ENCODE results near the gene KRTAP4-12.

DNA sequence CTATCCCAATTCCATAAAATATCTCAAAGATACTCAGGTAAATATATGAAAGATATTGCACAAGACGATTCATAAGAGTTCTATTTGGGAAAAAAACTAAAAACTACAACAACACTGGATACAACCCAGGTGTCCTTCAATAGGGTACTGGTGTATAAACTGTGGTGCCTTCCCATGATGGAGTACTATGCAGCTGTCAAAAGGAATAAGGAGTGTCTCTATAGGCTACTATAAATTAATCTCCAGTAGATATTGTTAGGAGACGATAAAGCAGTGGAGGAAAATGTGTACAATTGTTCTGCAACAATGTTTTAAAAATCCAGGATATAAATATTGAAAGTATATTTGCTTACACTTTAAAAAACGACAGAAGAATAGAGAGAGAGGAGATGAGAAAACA, 2.4 kb upstream of the KRTAP4-12 start:
- no peak for TF ChIP-seq CTCF (optimal IDR thresholded peaks at IDR 0.05 in 1 of 3, IDR thresholded peaks at IDR 0.05 in 1 of 3, conservative IDR thresholded peaks at IDR 0.05 in 1 of 3; ENCODE audit: extremely low read depth in 1 of 3, insufficient read depth in 2 of 3, low read length in 3 of 3)
- TF ChIP-seq EZH2 (IDR thresholded peaks at IDR 0.05; ENCODE audit: low read length) = no peak
